NOMO-1 treated with dmso at 0.1 percent for 144 hours (cell line): ENCODE measurements around the gene NEUROG1.
A peak's percentile ranks its signal among the peaks of the same experiment; 100 is the strongest.

Experiments used
- DNase-seq: peaks from one replicate; lab custom pipeline; 2025; ENCODE audit not compliant: unreplicated experiment; lab: John Stamatoyannopoulos, UW

Gene NEUROG1

GRCh38 chr5:135565266-135565665, 29.5 kb upstream of the NEUROG1 start:
- DNase-seq, result no peak

- no peak for DNase-seq
Measured at GRCh38 chr5:135564331-135564730, 28.6 kb upstream of the NEUROG1 start.

DNA sequence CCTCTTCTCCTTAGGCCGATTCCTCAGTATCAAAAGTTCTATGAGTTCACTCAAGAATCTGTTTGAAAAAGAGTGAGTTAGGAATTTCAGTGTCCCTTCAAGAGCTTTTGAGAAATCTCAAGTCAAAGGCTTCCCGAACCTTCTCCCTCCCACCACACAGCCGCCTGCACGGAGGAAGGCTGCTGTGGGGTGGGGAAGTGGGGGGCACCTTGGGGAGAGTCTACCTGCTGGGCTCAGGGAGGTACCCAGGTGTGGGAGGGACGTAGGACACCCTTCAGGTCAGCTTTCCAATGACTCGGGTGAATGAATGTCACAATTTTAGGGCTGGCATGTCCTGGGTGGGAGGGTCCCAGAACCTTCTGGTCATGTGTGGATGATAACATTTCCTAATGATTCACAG, 25.5 kb upstream of the NEUROG1 start:
- DNase-seq, result no peak

- peak; percentile 81 for DNase-seq
Measured at GRCh38 chr5:135560858-135561257, 25.1 kb upstream of the NEUROG1 start.

DNA sequence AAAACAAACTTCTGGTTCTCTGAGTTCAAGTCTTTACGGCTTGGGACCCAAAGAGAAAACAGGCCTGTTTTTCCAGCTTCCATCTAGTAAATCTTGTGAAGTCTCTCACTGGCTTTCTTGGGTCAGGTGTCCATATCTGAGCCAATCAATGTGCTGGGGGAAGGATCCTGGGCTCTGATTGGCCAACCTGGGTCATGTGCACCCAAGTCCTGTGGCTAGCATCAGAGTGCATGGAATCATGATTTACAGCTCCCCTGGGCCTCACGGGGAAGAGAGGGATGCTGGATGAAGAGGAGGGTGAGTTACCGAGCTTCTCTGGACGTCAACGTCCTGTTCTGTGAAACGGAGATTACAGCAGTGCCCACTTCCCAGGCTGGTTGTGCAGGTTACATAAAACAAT, 23.6 kb upstream of the NEUROG1 start:
- DNase-seq, result no peak

DNA sequence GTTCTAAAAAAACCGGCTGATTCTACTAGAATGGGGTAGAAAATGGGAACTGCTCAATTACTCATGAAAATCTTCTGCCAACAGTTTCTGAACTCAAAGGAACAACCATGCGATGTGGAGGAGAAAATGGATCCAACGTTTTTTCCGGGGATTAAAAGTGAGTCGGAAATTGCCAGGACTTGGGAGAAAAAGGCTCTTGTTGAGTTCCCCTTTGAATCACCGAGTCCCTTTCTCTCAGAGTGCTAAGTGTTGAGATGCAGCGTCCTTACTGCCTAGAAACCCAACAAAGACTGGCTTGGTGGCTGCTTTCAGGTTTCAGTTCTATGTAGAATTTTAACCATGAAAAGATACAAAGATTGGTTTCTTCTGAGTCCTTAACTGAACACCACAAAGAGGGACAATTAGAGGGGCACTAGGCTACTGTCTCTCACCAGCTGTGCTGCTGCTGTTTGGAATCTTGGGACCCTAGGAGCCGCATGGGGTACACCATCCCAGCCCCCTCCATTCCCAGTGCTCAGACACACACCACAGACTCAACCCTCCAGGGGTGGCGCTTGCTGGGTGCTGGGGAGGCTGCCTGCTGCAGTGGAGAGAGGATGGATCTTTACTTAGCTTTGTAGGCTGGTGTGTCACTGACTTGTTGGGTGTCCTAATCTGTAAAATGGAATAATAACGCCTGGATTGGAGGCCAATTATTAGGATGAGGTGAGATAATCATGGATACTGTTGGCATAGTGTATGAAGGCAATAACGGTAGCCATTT, 21.5 kb upstream of the NEUROG1 start:
- DNase-seq, result no peak

GRCh38 chr5:135556620-135557019, 20.9 kb upstream of the NEUROG1 start:
- DNase-seq, result no peak

- DNase-seq, result no peak
Measured at GRCh38 chr5:135555530-135555929, 19.8 kb upstream of the NEUROG1 start.

DNA sequence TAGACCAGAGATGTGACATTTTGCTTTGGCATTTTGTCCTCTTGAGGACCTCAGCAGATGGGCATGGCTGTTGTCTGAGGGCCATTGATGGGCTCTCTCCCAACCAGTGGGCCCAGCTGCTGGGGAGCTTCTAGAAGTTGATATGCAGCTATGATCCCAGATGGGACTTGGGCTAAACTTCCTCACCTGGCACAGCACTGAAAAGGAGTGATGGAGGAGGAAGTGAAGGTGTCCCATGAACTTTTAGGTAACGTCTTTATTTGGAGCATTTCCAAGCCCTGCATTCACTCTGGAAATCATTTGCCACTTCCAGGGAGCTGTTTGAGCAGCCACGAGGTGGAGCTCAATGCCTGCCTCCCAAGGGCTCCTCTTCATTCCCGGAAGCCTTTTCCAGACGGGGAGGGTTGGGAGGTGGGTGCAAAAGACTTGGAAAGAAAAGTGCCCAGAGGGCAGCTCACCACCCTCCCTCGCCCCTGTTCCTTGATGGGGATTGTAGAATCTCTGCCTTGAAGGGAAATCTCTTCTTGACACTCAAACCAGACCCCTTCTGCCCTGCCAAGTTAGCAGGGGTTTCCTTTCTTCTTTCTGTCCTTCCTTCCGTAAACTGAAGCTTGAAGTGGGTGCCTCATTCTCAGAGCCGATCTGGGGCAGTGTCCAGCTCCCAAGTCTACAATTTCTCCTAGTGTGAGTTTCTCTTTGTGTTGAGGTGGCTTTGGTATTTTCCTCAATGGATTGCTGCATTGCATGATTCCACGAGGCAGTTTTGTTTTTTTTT, 18.1 kb upstream of the NEUROG1 start:
- no peak for DNase-seq

DNA sequence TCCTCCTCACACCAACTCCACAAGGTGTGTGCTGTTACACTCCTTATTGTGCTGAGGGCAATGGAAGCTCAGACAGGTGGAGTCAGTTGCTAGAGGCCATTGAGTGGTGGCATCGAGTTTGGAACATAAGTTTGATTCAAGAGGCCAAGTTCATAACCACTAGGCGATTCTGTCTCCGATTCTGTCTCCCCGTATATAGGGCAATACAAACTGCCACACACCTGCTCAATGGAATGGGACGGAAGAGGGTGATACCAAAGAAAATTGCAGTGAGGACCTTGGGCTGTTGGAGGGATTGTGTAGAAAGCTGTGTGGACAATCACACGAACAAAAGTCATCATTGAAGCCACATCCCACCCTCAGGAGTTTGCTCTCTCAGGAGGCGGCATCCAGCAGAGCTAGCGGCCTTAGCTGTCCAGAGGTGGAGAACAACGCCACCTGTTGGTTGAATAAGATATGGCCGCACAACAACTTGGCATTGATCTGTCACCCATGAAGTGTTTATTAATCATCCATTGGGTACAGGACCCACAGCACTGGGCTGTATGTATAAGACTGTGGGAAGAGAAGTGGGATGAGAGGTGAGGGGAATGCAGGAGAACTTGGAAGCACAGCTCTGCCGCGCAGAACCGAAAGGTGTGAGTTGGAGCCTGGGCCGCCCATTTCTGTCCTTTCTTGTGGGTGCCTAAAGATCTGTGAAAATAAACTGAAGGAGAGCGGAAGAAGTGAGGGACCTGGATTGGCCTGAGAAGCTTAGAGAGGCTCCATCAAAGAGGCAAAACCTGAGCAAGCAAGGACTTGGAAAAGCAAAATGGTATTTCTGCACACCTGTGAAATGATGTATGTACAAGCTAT, 16.1 kb upstream of the NEUROG1 start:
- DNase-seq, result peak; percentile 37

GRCh38 chr5:135549413-135549812, 13.6 kb upstream of the NEUROG1 start:
- no peak for DNase-seq

DNA sequence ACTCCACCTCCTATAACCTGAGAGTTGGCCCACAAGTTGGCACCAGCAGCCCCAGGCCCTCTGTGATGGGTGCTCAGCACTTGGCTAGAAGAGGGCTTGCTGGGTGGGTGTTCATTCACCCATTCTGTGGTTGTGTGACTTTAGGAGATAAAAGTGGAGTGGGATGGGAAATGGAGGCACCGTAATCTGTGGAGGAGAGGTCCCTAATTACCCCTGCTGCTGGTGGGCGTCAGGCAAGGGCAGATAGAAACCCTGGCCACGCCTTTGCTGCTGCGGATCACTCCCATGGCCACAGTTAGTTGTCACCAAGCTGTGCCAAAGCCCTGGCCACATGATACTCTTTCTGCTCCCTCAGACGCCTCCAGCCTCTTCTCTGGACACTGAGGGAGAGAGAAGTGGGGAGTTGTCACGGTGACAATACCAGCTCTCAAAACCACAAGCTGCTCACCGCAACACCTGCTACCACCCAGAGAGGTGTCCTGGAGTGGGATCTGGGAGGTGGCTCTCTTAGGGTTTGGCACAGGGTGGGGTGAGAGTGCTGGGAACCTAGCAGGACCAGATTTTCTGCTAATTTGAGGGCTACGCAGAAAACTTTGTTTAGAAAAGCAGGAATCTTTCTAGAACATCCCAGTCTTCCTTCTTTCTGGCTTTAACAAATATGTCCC, 12.0 kb upstream of the NEUROG1 start:
- DNase-seq, result no peak

GRCh38 chr5:135546912-135547311, 11.1 kb upstream of the NEUROG1 start:
- no peak for DNase-seq

DNA sequence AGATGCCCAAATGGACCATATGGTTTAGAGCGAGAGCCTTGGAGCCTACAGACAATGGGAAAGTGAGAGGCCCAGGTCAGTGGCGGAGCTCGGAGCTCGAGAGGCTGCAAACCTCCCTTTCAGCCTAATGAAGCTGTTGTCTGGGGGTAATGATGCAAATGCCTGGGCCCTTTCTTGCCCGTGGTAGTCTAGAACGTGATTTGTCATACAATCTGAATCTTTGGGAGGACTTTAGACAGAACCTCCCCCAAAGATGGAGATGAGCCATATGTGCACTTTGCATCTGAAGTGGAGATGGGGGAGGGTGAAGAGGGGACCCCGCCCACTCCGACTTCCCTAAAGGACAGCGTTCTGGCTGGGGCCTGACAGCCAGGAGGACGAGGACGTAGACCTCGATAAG, 10.3 kb upstream of the NEUROG1 start:
- DNase-seq, result no peak

DNA sequence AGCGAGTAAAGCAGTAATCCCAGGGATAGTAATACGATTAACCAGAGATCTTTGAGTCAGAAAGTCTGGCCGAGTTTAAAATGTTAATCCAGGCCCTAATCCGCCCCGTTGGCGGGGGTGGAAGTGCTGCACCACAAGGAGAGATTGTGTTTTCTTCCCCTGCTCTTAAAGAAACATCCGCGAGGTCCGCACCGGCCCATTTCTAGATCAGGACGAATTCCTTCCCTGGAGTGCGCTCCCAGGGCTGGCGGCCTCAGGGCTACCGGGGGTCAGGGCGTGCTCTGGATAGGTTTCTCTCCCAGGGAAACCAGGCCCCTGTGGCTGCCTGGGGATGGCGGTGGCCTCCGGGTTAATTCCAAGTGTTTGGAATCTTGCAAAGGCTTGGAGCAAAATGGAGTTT, 9.3 kb upstream of the NEUROG1 start:
- DNase-seq, result no peak

DNA sequence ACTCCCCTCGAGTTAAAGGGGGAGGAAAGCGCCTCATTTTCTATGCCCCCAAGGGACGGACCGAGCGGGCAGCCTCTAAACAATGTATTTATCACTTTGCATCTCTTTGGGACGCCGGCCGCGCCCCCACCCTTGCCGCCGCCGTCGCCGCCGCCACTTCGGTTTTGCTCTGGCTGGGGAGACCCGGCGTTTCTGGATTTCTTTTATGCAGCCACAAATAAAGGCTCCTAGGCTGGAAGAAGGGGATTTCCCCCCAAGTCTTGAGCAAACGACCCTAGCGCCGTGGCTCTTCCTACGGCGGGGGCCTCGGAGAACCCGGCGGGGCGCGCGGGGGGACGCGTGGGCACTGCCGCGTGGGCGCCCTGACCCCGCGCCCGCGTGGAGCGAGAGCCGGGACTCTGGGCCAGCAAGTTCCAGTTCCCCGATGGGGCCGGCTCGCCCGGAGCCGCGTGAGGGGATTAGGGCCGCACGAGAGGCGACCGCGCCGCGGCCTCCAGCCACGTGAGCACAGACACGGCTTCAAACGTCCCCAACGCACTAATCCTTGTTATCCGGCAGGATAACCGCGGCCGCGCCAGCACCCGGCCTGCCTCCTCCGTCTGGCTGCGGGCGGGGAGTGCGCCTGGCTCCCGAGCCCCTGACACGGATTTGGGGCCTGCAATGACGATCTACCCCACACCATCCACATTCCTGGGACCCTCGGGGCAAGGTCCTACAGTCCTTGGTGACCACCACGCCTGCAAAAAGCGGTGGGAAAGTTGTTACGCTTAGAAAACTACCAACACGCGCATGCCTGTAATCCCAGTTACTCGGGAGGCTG, 7.9 kb upstream of the NEUROG1 start:
- DNase-seq, result no peak

DNA sequence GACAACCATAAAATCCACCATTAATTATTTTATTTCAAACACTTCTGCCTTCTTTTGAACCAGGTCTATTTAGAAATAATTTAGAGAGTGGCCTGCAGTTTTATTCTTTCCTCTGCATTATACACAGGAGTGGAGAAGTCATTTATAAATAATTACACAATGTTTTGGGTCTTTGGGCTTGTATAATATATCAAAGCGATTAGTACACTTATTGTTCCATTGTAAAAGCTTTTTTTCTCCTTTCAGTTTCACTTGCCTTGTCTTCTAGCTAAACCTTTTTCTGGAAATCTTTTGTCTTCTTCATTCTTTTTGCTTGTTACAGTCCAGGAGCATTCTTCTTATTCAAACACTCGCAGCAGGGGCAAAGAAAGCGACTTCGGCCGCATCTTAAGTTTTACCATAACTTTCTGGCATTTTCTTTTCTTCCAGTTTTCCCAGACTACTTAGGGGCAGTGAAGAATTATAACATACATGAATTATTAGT, 7.3 kb upstream of the NEUROG1 start:
- no peak for DNase-seq

- DNase-seq, result no peak
Measured at GRCh38 chr5:135541807-135542502, 6.2 kb upstream of the NEUROG1 start.

DNA sequence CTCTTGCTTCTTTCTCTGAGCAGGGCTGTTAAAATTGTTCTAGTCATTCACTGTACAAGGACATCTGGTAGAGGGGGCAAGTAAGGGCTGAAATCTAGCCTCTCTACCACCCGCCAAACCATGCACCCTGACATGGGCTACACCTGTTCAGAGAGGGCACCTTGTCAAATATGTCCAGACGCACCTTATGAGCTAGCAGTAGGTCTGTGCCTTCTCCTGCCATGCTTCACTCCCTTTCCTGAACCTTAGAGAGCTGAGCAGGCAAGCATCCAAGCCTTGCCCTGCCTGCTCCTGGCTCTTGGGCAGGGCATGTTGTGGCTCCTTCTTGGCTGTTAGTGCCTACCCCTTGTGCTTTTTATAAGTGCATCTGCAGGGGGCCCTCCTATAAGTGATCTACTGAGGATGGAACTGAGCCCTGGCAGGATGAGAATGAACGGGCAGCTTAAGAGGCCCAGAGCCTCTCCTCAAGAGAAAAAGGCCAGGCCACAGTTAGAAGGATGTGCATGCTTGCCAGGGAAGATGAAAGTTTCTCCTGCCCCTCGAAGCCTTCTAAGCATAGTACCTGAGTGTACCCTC, 3.8 kb upstream of the NEUROG1 start:
- no peak for DNase-seq
